ENCODE measurements around the gene RFPL3.
"Not testable (repeated sequence)": the region's sequence is repeated elsewhere in the genome, so short reads cannot be mapped to it uniquely, and the experiment has no call there.

Gene RFPL3

DNA sequence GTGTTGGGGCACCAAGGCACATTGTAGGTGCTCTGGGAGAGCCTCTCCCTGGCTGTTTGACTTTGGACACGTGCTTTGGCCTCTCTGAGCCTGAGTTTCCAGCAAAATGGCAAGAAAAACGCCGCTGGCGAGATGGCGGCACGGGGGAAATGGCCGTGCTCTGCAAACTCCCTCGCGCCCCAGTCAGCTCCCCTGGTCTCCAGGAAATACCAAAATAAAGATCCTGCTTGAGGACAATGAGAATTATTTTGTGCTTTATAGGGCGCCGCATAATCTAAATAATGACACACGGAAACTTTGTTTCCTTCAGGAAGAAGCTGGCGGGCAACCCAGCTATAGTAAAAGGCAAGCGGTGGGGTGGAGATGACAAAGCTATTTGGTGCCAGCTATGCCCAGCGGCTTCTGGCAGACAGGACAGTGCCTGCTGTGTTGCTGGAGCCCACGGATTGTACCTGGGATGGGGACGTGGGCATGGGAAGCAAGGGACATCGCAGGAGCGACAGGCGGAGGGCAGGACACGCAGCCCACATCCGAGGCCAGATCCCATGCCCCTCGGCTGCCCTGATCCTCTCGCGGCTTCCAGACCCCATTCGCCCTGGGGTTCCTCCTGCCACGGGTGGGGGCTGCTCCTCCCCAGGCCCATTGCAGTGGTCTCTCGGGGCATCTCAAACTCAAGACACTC, 26.3 kb upstream of the RFPL3 start:
- no peak for DNase-seq

DNA sequence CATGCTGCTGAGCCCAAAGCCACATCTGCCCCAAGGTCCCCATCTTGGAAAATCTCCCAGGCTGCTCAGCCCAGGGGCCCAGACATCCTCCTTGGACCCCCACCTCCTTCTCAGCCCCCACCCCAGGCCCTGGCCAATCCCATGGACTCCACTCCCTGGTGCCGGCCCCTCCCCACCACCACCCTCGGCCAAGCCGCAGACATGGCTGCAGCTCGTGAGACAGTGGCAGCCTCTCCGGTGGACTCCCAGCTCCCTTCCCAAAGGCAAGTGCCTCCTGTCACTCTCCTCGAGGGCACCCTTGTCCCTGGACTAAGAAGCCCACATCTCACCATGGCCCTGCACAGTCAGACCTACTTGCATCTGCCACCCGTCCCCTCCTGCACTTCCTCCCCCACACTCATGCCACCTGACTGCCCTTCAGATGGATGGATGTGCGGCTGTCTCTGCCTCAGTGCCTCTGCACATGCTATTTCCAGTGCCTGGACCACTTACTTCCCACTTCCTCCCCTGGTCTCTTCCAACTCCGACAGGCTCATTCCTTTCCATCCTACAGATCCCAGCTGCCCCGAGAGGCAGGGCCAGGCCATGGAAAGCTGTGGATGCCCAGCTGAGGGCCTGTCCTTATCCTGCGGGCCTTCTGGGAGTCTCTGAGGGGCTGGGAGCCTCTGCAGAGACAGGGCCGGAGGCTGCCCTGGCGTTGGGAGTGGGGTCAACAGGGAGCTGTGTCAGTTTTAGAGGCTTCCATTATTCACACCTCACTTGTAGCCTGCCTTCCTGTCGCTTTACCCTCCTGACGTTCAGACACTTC, 25.5 kb upstream of the RFPL3 start:
- DNase-seq: no peak

DNA sequence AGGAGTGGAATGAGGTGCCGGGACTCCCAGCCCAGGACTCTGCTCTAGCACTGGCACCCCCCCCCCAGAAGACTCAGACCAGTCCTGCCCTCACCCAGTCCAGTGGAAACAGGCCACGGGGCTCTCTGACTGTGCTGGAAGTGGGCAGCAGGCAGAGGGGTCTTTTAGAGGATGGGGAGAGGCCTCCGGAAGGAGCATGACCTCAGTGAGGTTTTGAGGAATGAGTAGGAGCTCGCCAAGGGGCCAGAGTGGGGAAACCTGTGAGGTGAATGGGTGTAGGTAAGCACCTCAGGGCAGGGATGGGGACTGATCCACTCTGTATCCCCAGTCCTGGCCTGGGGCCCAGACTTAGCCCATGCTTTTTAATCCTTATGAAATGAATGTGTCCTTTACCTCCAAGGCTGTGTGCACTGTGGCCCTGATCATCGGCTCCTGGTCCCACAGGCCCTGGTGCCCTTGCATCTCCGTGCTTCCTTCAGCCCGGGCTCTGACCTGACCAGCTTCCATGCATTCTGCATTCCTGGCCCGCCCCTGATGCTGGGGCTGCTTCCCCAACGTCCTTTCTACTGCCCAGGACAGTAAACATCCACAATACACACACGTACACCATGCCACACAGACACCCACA, 24.4 kb upstream of the RFPL3 start:
- DNase-seq: no peak

DNA sequence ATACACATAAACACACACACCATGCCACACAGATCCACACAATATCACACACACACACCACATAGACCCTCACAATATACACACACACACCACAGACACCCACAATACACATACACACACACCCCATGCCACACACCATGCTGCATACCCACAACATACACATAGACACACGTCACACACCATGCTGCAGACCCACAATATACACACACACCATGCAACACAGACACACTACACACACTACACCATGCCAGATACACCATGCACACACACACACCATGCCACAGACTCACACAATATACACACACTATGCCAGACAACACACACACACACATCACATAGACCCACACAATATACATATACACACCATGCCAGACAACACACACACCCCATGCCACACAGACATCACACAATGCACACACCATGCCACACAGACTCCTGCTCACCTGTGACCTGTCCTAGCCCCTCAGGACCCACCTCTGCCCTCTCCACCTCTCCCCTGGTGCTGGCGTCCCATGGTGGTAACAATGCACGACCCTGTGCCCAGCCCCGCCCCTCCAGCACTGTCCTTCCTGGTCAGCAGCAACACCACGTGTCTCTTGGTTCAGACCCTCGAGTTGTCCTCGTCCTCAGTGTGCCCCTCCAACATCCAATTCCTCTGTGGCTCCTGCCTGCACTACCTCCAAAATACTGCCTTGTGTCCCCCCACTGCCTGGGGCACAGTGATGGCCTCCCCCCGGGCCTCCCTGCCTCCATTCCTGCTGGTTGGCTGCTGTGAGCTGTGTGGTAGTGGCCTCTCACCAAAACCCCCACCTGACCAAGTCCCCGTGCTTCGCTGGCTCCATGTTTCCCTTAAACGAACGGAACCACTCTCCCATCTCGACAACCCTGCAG, 23.7 kb upstream of the RFPL3 start:
- no peak for DNase-seq

DNA sequence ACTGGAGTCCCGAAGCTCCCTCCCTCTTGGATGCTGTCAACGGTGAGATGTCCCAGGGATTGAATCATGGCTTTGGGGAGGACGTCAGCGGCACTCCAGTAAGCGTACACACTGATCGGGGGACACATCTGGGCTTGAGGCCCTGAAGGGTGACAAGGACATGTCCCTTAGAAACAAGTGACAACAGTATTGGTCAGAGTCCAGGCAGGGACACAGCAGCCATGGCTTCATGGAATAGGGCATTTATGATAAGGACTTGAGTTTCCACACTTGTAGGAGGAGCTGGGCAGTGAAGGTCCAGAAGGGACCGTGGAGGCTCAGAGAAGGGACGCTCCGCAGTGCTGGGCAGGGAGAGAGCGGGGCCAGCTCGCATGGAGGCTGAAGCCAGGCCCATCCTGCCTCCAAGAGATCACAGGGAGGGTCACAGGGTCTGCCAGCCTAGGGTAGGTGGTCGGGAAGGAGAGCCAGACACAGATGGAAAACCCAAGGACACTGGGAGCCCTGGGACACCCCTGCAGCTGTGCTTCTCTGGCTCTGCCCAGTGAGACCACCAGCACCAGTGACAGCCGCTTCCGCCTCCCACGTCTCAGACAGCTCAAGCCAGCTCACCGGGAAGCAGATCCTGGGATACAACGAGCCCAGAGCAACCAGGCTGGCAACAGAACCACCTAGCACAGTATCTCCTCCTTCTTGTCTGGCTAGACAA, 22.9 kb upstream of the RFPL3 start:
- DNase-seq: no peak

DNA sequence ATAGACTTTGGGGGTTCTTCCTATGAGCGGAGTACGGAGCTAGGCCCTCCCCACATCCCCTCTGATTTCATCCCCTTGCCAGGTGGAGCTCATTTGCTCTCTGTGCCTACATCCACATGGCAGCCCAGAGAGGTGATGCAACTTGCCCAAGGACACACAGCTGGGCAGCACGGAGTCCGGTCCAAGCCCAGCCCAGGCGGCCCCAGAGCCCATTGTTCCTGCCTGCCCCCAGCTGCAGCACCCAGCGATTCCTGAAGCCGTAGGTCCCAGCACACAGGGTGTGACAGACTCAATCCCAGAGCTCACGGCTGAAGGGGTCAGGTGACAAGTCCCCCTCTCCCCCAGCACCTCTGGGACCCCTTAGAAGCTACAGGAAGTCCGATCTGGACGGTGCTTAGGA, 22.2 kb upstream of the RFPL3 start:
- DNase-seq: no peak

DNA sequence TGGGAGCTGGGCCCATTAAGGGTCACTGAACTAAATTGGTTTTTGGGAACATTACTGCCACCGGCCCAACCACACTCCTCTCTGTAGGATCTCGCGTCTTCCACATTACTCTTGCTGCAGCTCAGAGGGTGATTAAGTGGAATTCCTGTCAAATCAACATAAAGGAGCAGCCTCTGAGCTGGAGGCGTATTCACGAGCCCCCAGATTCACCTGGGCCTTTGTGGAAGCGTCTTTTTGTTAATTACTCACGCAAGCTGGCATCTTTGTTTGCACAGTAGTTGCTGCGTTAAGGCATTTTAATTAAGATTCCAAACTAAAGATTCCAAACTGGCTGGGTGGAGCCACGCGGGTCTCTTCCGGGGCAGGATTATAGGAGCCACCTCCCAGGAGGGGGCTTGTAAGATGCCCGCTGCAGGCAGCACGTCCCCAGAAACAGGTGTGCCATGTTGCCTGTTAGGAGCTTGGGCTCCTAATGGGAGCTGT, 21.5 kb upstream of the RFPL3 start:
- no peak for DNase-seq

- no peak for DNase-seq
These were observed 20.8 kb upstream of the RFPL3 start for GRCh38 chr22:32336771-32337424.

DNA sequence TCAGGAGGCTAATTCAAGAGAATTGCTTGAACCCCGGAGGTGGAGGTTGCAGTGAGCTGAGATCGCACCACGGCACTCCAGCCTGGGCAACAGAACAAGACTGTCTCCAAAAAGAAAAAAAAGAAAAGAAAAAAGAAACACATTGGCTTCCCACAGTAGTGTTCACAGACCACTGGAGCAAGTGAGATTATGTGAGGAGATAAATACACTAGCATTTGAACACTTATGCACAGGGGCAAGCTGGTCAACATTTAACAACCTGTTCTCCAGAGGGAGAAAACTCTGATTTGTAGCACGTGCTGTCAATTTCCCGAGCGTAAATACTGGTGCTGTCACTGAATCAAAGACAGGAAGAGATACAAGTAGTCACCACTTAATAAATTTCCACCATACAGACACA, 20.2 kb upstream of the RFPL3 start:
- not testable (repeated sequence) for DNase-seq

DNA sequence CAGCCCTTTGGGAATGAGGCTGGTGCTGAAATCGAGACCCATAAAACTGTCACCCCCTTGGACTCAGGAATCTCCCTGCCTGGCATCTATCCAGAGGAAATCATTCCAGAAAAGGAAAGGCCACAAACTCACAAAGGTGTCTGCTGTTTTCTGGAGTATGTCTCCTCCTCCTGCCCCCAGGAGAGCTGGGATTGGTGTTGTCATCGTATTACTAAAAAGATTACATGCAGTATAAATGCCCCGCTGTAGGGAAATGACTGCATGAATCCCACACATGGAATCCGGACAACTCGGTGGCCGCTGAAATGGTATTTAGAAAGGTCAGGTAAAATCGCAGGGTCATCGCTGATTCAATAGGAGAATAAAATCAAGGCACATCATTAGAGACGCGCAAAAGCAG, 18.9 kb upstream of the RFPL3 start:
- no peak for DNase-seq

- DNase-seq: no peak
These were observed 18.3 kb upstream of the RFPL3 start for GRCh38 chr22:32339190-32340012.

- no peak for DNase-seq
These were observed 17.3 kb upstream of the RFPL3 start for GRCh38 chr22:32340411-32340810.

DNA sequence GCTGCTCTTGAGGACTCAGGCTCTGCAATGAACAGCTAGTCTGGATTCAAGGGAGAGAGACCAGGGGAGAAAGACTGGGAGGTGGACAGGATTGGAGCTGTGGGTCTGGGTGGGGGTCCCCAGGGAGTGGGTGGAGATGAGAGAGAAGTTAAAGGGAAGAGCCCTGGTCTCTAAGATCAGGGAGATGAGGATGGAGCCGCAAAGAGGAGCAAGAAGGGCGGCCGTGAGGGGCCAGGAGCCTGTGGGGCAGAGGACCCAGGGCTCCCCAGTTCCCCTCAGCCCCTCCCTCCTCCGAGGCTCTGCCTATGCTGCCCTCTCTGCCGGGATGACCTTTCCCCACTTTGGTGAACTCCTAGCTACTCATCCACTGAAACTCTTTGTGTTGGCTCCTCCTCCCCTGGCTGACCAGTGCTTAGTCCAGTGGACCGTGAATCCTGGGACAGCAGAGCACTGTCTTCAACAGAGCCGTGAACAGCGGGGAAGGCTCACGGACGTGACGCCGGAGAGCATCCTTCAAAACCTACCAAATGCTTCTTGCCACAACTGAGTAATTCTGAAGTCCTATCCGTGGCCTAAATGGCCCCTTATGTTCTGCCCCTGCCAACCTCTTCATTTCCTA, 16.4 kb upstream of the RFPL3 start:
- no peak for DNase-seq

DNA sequence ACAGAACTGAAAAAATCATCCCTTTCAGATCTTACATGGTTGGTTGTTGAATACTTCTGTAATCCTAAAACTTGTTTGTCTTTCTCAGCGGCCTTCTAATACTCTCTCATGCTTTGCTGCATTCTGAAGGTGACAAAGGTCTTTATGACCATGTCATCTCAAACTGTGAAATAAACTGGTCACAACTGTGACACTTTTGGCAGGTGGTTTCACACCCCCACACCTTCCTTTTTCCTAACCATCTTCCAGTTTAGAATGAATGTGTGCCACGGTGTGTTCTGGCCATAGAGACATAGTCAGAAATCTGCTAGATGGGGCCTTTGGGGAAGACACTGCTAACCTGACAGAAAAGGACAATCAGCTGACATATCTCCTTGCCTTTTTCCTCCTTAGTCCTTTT, 14.7 kb upstream of the RFPL3 start:
- no peak for DNase-seq

GRCh38 chr22:32343941-32344340, 13.7 kb upstream of the RFPL3 start:
- no peak for DNase-seq

DNA sequence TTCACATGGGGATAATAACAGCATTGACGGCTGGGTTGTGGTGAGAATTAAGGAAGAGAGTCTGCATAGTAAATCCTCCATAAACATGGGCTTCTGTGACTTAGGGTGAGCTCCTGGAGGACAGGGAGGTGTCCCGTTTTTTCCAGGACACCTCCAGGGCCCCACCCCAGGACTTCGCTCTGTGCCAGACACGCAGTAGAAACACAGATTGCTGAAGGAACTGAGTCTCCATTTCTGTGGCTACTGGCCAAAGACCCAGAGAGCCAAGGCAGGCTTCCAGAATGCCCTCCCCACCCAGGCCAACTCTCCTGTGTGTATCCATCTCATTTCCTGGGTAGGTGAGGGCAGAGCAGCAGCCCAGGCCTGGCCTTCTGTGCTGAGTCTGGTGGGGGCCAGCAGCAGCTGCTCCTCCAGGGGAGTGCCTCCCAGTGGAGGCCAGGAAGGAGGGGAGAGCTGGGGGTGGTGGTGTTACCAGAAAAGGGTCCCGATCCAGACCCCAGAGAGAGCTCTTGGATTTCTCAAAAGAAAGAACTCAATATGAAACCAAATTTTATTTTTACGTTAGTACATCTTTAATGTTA, 9.5 kb upstream of the RFPL3 start:
- no peak for DNase-seq

GRCh38 chr22:32351875-32352274, 5.8 kb upstream of the RFPL3 start:
- DNase-seq: not testable (repeated sequence)

DNA sequence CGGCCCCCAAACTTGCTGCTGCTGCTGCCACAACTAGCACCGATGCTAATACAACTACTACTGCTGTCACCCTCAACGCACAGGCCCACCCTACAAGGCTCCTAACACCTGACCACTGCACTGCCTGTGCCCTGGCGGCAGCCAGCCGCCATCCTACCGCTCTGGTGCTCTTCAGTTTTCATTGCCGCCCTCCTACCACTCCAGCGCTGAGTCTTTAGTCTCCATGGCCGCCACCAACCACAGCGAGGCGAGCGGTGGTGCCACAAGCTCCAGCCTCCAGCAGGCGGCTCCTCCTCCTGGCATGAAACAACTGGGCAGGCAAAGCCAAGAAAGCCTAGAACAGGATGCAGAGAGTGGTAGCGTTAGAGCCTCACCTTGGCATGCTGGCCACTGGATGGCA, 5.0 kb upstream of the RFPL3 start:
- DNase-seq: no peak

DNA sequence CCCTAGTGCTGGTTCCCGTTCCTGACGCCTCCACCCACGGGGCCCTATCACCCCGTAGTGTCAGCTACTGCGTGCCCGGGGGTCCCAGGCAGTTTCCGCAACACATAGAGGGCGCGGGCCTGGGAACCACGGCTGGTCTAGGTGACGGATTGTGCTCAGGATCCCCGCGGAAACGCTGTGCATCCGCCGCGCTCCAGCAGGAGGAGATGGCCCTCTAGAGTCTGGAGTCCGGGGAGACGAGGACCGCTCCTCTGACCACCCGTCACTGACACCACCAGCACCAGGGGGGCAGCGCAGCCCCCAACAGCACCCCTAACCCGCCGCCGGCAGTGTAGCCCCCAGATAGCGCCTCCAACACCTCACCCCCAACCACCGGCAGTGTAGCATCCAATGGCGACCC, 4.4 kb upstream of the RFPL3 start:
- DNase-seq: no peak

DNA sequence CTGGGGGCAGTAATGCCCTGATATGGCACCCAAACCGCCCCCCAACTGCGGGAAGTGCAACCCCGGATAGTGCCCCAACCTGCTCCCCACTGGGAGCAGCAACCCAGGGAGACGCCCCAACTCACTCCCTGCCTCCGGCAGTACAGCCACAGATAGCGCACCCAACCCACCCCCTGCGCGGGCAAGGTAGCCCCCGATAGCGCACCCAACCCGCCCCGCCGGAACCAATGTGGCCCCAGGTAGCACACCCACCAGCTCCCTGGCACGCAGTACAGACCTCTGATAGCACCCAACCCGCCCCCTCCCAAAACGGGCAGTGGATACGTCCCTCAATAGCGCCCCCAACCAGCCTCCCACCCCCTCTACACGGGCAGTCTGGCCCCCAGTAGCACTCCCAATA, 3.8 kb upstream of the RFPL3 start:
- DNase-seq: no peak

Data from DMS79 (cell line).